ENCODE measurements around the gene PDSS2.

- no peak for TF ChIP-seq CTCF (IDR thresholded peaks at IDR 0.05)
- no peak for TF ChIP-seq POLR2A (IDR thresholded peaks at IDR 0.05)
Observed at GRCh38 chr6:107173779-107174178, 285.6 kb downstream of the PDSS2 start.

Data from testis (tissue), 2 donors.